Prostate gland (tissue), 2 donors: Measurements from ENCODE around the gene C16orf74.

Experiments
- POLR2A ChIP-seq: fragments of 450-650 bp; IDR thresholded peaks from one replicate; pipeline ENCODE4 v1.6.1; 2016; ENCODE audit warnings: antibody characterized with exemption, mild to moderate bottlenecking
- TF ChIP-seq, protein P1 (sequence below), 4 experiments: fragments of 200-600 bp in 2 of 4; fragments of 450-650 bp in 2 of 4; sonication (generic) in 2 of 4; IDR thresholded peaks; 1 replicate in 3 of 4; 2 replicates in 1 of 4; pipeline ENCODE4 v1.5.1; 2016 to 2019; ENCODE audit warnings: antibody characterized with exemption in 4 of 4, mild to moderate bottlenecking in 2 of 4, moderate library complexity in 2 of 4

- TF ChIP-seq, protein P1, sequence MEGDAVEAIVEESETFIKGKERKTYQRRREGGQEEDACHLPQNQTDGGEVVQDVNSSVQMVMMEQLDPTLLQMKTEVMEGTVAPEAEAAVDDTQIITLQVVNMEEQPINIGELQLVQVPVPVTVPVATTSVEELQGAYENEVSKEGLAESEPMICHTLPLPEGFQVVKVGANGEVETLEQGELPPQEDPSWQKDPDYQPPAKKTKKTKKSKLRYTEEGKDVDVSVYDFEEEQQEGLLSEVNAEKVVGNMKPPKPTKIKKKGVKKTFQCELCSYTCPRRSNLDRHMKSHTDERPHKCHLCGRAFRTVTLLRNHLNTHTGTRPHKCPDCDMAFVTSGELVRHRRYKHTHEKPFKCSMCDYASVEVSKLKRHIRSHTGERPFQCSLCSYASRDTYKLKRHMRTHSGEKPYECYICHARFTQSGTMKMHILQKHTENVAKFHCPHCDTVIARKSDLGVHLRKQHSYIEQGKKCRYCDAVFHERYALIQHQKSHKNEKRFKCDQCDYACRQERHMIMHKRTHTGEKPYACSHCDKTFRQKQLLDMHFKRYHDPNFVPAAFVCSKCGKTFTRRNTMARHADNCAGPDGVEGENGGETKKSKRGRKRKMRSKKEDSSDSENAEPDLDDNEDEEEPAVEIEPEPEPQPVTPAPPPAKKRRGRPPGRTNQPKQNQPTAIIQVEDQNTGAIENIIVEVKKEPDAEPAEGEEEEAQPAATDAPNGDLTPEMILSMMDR (IDR thresholded peaks at IDR 0.05), result no peak
- TF ChIP-seq POLR2A, result no peak
Measured at GRCh38 chr16:85722128-85722893, 28.6 kb downstream of the C16orf74 start.
